T-helper 1 cell treated with Interleukin-12 subunit alpha and Interleukin-12 subunit beta and Interleukin-4 antibody, amounts not matched to agents 30 ng/mL and 1 ng/mL, for 36 hours (primary cell): Measurements from ENCODE around the gene CACNA2D3. TPM values are rescaled to one million over a fixed set of nuclear protein-coding genes. Genes with fewer than 3 reads are reported as not detected.

Experiments
- intact Hi-C: fragments of 100-400 bp; cut with micrococcal nuclease; formaldehyde crosslinking; loops from one replicate; pipeline ENCODE4 v1.15.1; 2024
- total RNA-seq: library from RNA; stranded (reverse); gene quantifications from 2 replicates; pipeline ENCODE4 v1.2.3, GENCODE V29; 2022

CACNA2D3 gene
- total RNA-seq, 1 donor from 2014 or later, result not detected

GRCh38 chr3:54264050-54264449 is 141.7 kb downstream of the CACNA2D3 start:
- intact Hi-C loops, result no loop called here

- intact Hi-C loops, result no loop called here
These were observed 148.6 kb downstream of the CACNA2D3 start for GRCh38 chr3:54270816-54271526.

DNA sequence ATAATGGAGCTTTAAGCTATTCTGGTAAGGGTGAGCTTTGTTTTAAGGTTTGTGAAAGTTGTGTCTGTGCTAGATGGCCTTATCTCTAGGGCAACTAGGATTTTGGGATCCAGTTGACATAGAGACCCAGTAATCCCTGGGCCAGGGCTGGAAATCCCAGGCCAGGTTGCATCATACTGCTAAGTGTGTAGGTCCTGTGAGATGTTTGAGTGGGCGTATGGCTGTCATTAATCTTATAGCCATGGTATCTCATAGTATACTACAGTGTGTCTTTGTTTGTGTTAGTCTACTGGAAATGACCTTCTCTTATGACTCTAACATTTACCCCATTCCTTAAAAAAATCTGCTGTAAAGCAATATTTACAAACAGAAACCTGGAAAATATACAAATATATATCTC is 151.4 kb downstream of the CACNA2D3 start:
- intact Hi-C loops, result no loop called here

DNA sequence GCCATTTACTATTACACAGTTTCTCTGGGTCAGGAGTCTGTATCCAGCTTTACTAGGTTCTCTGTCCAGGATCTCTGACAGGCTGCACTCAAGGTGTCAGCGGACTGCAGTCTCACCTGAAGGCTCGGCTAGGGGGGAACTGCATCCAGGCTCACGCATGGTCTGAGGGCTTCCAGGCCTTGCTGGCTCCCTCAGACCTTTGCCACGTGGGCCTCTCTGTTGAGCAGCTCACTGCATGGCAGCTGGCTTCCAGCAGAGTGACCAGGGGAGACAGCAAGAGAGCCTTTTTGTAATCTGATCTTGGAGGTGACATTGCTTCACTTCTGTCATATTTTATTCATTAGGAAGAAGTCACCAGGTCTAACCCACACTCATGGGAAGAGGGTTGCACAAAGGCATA is 152.3 kb downstream of the CACNA2D3 start:
- intact Hi-C loops, result no loop called here

DNA sequence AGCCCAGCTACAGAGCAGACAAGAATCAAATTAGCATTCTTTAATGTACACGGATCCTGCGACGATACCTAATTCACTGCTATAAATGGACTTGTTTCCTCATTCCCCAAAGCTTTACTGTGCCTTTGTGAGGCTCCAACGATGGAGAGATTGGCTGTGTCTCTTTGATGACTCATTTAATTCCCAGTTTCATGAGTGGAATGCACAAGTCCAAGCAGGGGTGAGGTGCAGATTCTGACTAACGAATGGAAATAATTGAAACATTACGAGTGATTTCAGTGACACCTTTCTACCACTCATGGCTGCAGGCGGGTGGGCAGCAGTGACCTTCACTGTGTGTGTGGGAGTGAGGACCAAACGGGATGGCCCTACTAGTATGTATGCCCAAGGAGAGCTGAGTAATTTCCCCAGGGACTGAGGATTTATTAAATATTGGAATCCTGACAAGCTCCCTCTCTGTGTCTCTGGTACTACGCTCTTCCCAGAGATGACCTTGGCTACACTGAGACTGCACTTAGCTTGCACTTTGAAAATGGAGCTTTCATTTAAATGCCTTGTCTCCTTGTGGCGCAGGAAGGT is 156.7 kb downstream of the CACNA2D3 start:
- intact Hi-C loops, result no loop called here

- intact Hi-C loops, result no loop called here
These were observed 161.1 kb downstream of the CACNA2D3 start for GRCh38 chr3:54283470-54283869.

GRCh38 chr3:54294214-54294613 is 171.9 kb downstream of the CACNA2D3 start:
- intact Hi-C loops, result no loop called here

DNA sequence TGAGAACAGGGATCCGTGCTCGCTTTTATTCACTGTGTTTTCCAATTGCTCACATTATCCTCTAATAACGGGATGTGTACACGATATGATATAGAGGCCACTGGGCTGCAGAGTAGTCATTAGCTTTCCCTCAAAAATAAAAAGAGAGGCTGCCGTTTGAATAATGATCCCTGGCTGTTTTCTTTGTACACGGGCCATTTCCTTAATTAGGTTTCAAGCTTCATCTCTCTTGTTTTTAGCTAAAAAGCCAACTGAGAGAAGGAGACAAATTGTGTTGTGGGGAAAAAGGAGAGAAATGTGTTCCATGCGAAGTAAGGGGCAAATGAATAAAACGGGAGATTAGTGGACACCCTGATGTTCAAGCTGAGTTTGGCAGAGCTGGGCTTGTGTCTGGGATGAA is 174.2 kb downstream of the CACNA2D3 start:
- intact Hi-C loops, result no loop called here

DNA sequence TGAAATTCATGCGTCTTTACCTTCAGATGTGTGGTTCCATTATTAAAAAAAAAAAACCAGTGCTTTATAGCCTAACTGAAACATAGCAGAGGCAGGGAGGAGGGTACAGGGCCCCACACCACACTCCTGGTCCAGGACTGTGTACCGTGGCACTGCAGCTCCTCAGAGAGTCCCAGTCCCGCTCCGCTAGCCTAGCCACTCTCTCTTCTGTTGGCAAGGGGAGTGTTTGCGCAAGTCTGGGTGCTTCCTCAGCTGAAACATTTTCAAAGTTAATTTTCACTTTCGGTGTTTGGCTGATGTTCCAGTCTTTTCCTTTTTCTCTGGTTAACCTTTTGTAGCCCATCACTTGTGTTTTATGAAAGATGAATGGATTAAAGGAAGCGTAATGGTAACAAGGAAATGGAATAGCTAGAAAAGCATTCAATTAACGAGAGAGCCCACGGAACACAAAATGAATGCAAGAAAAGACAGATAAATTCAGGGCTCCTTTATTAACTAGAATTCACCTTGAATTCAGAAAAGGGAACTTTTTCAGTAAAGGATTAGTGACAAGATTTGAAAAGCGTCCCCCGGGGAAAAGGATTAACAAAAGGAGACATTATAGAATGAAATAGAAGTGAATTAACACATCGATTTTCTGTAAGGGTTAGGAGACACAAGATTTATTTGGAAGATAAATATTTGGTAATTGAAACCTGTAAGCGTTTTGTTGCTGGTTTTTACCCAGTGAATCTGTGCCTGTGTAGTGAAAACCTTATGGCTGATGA is 177.0 kb downstream of the CACNA2D3 start:
- intact Hi-C loops, result no loop called here

DNA sequence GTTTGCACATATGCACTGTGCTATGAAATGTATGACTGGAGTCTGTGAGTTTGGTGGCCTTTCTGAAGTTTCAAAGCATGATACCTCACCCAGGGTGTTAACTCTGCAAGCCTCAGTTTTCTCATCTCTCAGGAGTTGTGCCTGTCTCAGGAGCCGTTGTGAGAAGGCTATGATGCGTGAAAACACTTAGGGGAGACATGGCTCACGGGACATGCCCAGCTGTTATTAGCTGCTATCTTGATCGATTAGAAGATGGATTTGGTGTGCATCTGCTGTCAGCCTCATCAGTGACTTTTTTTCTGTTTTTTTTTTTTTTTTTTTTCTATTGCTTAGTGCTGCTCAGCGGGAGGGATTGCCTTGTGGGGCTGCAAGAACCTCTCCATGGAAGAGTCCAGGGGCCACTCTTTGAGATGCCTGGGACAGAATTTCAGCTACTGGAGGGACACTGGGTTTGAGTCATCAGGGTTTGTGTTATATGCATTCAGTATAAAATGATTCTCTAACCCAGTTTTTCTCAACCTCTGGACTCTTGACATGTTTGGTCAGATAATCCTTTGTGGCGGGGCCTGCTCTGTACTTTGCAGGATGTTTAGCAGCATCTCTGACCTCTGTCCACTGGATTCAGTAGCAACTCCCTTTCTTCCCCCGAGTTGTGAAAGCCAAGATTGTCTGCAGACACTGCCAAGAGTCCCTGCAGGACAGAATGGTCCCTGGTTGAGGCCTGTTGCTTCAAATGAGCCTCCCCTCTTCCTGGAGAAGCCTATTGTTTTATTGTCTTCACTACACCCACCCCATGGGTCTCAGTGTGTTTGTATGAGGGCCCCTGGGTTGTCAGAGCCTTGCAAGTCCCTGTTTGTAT is 181.4 kb downstream of the CACNA2D3 start:
- intact Hi-C loops, result no loop called here

DNA sequence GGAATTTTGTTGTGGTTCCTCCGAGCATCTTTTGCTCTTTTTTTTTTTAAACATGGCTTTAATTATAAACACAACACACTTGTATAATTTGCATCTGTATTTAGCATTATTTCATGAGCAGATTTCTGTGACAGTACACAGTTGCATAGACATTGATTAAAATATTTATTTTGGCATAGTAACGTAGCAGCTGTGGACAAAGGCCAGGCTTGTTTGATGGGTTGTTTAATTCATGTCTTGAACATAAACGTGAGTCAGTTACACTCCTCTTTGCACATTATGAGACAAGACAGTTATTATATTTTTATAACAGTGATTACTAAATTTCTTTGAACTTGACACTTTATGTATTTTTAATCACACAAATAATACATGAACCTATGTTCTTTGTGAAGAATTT is 182.5 kb downstream of the CACNA2D3 start:
- intact Hi-C loops, result no loop called here

DNA sequence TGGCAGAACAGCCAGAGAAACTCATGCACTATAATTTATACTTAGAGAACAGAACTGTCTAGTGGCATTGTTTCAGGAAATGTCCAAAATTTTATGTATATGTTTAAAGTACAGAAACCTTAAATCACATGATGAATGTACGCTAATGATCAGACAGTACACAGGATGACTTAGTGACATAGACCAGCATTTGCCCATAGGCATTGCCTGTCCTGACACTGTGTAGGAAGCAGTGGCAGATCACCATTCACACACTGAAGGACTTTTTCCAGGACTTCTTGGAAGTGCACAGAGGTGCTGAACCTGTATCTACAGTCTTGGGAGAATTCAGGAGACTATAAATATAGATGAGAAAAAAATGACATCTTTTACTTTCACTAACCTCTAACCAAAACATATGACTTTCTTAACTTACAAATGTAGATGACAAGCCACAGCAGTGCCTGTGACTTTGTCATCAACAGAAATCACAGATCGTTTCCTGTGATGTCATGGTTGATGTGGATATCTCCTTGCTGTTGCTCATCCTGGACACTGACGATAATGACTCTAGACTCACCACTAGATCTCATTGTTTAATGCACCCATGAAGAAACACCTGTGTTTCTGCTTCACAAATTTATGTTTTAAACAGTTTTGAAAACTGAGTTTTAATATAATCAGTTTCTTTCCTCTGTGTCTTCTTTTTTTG is 183.2 kb downstream of the CACNA2D3 start:
- intact Hi-C loops, result no loop called here

GRCh38 chr3:54307566-54308180 is 185.3 kb downstream of the CACNA2D3 start:
- intact Hi-C loops, result no loop called here

GRCh38 chr3:54309601-54310000 is 187.2 kb downstream of the CACNA2D3 start:
- intact Hi-C loops, result no loop called here

- intact Hi-C loops, result no loop called here
These were observed 188.9 kb downstream of the CACNA2D3 start for GRCh38 chr3:54311211-54311747.

DNA sequence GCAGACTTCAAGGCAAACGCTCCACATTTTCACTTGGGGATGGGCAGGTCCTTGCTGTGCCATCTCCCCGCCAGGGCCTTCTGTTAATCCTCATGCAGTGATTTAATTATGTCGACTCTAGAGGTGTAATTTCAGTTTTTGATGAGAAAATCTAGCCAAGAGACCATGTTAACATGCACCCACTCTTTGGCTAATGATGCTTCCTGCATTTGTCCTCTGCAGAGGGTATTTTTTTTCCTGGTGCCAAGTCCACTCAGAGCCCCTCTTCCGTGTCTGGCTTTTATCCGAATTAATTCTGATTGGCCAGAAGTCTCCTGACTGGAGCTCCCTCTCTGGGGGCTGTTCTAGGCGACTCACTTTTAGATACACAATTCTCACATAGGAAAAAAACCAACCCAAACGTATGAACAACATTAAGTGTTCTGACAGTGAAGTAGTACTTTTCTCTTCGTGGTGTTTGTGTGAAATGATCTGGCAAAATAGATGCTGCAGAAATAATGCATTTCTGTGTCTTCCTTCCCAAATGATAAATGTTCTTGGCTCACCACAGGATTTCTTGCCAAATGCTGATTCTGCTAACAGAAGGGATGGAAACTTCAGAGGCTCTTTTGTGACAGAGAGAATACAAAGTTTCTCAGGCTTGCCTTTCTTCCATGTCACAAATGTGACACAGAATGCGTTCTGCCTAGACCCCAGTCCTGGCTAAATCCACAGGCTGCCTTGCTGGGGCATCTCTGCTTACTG is 190.0 kb downstream of the CACNA2D3 start:
- intact Hi-C loops, result no loop called here

- intact Hi-C loops, result no loop called here
These were observed 191.1 kb downstream of the CACNA2D3 start for GRCh38 chr3:54313418-54313817.

DNA sequence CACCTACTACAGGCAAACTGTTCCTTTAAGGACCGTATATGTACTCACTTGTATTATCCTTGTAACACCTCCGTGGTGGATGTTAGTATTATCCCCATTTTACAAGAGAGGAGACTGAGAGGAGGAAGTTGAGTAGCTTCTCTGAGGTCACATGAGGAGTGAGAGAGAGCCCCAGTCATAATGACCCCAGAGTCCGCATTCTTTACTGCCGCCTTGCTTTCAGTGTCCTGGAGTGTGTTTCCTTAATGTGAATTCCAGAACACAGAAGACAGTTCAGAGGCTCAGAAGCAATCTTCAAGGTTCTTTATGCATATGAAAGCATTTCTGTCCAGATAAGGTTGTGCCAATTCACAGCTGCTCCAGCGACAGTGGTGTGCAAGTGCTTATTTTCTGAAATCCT is 199.2 kb downstream of the CACNA2D3 start:
- intact Hi-C loops, result no loop called here

DNA sequence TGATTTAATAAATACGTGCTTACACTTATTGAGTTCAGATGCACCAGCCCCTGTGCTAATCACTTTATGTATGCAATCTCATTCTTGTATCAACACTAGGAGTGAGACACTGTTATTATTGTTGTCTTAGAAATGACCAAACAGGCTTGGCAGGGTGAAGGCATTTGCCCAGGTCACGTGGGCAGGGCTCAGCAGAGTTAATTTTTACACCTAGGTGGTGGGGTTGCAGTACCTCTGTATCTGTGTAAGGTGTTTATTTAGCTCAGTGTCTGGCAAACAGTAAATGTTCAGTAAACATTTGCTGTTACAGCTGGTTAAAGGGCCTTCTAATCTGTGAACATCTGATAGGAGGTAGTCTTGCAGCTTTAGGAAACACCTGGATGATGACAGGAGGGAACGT is 200.0 kb downstream of the CACNA2D3 start:
- intact Hi-C loops, result no loop called here

DNA sequence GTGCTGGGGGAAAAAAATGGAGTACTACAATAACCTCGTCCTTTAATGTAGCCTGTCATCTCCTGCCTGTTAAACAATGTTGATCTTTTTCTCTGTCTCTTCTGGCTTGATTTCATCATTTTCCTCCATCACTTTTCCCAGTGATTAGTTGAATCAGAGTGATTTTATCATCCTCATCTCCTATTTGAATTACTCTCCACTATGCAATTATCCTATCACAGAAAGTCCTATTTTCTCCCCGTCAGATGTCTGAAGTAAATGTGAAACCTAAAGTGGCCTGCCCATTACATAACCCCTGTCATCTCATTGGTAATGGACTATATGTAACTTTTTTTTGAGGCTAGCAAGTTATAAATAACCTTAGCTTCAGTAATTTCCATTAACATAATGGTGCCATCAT is 201.8 kb downstream of the CACNA2D3 start:
- intact Hi-C loops, result no loop called here
